HepG2 (cell line): ENCODE data around the gene THSD4. TPM values are rescaled to one million over a fixed set of nuclear protein-coding genes. Genes with fewer than 3 reads are reported as not detected.

Experiments used
- ATAC-seq: fragments of 200-7000 bp; cut with Tn5 transposase; 3 replicates; pipeline ENCODE4 v1.9.1; 2020; ENCODE audit warnings: mild to moderate bottlenecking, moderate library complexity
- BruUV-seq: library from RNA; stranded (reverse); fragments of 400-500 nt; replicated peaks from 2 replicates; lab custom pipeline; 2021; lab: Mats Ljungman, UMichigan
- CTCF ChIA-PET: fragments of 300-600 bp; formaldehyde crosslinking; extraction: SDS; loops from one replicate; lab custom pipeline; 2021; ENCODE audit warnings: low total read pairs, inconsistent platforms, low intra/inter-chr PET ratio; lab: Yijun Ruan, JAX
- POLR2A ChIA-PET: fragments of 350-600 bp; sonication (Branson Sonifier 250); formaldehyde crosslinking; loops from one replicate; lab custom pipeline; 2020; ENCODE audit warnings: antibody characterized with exemption, inconsistent platforms; lab: Yijun Ruan, JAX
- DNase-seq: peaks from one replicate; pipeline ENCODE4 v3.0.0-alpha.2; 2015; ENCODE audit warnings: low spot score
- FAIRE-seq: peaks from 3 replicates; lab custom pipeline; 2011; peaks lifted over from hg19 to GRCh38; lab: Jason Lieb, UNC
- H2AFZ ChIP-seq: one replicate; pipeline ENCODE4 v1.6.1; 2011; ENCODE audit warnings: low read length, inconsistent platforms
- H3K27ac ChIP-seq: fragments of 300-600 bp; 3 replicates; pipeline ENCODE4 v1.8.0; 2011; ENCODE audit warnings: mixed run types, mild to moderate bottlenecking, mixed read lengths, low read length, inconsistent platforms; ENCODE audit not compliant: insufficient read depth; ENCODE audit errors: extremely low read length
- H3K27me3 ChIP-seq, 2 experiments: fragments of 200-600 bp in 1 of 2; 2 replicates in 1 of 2; 3 replicates in 1 of 2; pipeline versions ENCODE4 v1.6.0 to v1.8.0; 2011; ENCODE audit warnings: low read length in 2 of 2, mild to moderate bottlenecking in 2 of 2, moderate library complexity in 2 of 2, inconsistent platforms in 1 of 2; ENCODE audit not compliant: insufficient read depth in 2 of 2, control insufficient read depth in 1 of 2
- H3K36me3 ChIP-seq, 2 experiments: fragments of 200-600 bp in 1 of 2; replicated peaks in 1 of 2; 2 replicates in 1 of 2; 3 replicates in 1 of 2; pipeline versions ENCODE4 v1.5.1 to v1.8.0; 2011; ENCODE audit warnings: low read length in 2 of 2, inconsistent platforms in 1 of 2; ENCODE audit not compliant: insufficient read depth in 2 of 2, control insufficient read depth in 1 of 2
- H3K4me1 ChIP-seq: 2 replicates; pipeline ENCODE4 v1.5.1; 2012; ENCODE audit warnings: low read length, inconsistent platforms; ENCODE audit not compliant: insufficient read depth
- H3K4me2 ChIP-seq: 2 replicates; pipeline ENCODE4 v1.6.0; 2011; ENCODE audit warnings: low read depth, low read length, inconsistent platforms
- H3K4me3 ChIP-seq, 3 experiments: fragments of 200-600 bp in 1 of 3; sonication (generic), shearing (Covaris generic) in 1 of 3; replicated peaks in 1 of 3; 2 replicates each; pipeline ENCODE4 v1.5.1; 2011 to 2016; ENCODE audit warnings: low read length in 3 of 3, inconsistent platforms in 2 of 3, low read depth in 2 of 3, mild to moderate bottlenecking in 2 of 3, control low read depth in 1 of 3, mixed read lengths in 1 of 3; ENCODE audit not compliant: insufficient read depth in 1 of 3
- H3K79me2 ChIP-seq: one replicate; pipeline ENCODE4 v1.6.1; 2011; ENCODE audit warnings: low read length, inconsistent platforms; ENCODE audit not compliant: insufficient read depth
- H3K9ac ChIP-seq: 2 replicates; pipeline ENCODE4 v1.6.0; 2011; ENCODE audit warnings: mild to moderate bottlenecking, low read depth, low read length, inconsistent platforms; ENCODE audit not compliant: insufficient read depth
- H3K9me3 ChIP-seq: 2 replicates; pipeline ENCODE4 v1.5.1; 2012; ENCODE audit warnings: mild to moderate bottlenecking, low read length
- H4K20me1 ChIP-seq: 2 replicates; pipeline ENCODE4 v1.6.0; 2011; ENCODE audit warnings: inconsistent platforms, mild to moderate bottlenecking, low read length, moderate library complexity; ENCODE audit not compliant: insufficient read depth
- BCLAF1 ChIP-seq: fragments of 450-650 bp; IDR thresholded peaks from 2 replicates; pipeline ENCODE4 v1.6.1; 2017; ENCODE audit warnings: mild to moderate bottlenecking
- FOXK1 ChIP-seq: sonication (generic); formaldehyde crosslinking; IDR thresholded peaks from 2 replicates; pipeline ENCODE4 v1.4.0; 2020; ENCODE audit warnings: low read depth, missing genetic modification reagents, borderline replicate concordance
- KAT2B ChIP-seq: fragments of 150-350 bp; IDR thresholded peaks from 2 replicates; pipeline ENCODE4 v1.6.1; 2014; ENCODE audit warnings: low read depth, low read length, borderline replicate concordance
- MED13 ChIP-seq: sonication (generic); formaldehyde crosslinking; IDR thresholded peaks from 2 replicates; pipeline ENCODE4 v1.5.0; 2020; ENCODE audit warnings: missing genetic modification reagents
- RBM22 ChIP-seq: fragments of 200-400 bp; formaldehyde crosslinking; optimal IDR thresholded peaks from 2 replicates; pipeline ENCODE3; 2017; ENCODE audit warnings: mild to moderate bottlenecking, low read length, moderate library complexity
- RFX3 ChIP-seq: IDR thresholded peaks from 2 replicates; pipeline ENCODE4 v1.6.1; 2016; ENCODE audit warnings: missing biosample characterization, missing genetic modification reagents
- RXRA ChIP-seq: sonication (generic); formaldehyde crosslinking; IDR thresholded peaks from 2 replicates; pipeline ENCODE4 v1.5.1; 2020; ENCODE audit warnings: missing genetic modification reagents
- TGIF2 ChIP-seq: IDR thresholded peaks from 2 replicates; pipeline ENCODE4 v1.6.1; 2016; ENCODE audit warnings: control low read depth, missing compliant biosample characterization
- UBTF ChIP-seq: sonication (generic); formaldehyde crosslinking; IDR thresholded peaks from 2 replicates; pipeline ENCODE4 v1.4.0; 2020; ENCODE audit warnings: mild to moderate bottlenecking, missing genetic modification reagents
- ZNF883 ChIP-seq: sonication (generic); formaldehyde crosslinking; IDR thresholded peaks from 2 replicates; pipeline ENCODE4 v1.5.1; 2020; ENCODE audit warnings: mild to moderate bottlenecking, missing genetic modification reagents; ENCODE audit errors: not compliant biosample characterization
- WGBS: methylation state at CpG from one replicate; pipeline ENCODE4 v1.1.6; 2017; ENCODE audit warnings: low lambda C conversion rate; 5-methylcytosine and 5-hydroxymethylcytosine counted together
- in situ Hi-C: cut with HindIII; loops from 2 replicates; pipeline ENCODE4 v1.10.0; 2017; ENCODE audit warnings: low pct_unique_long_range_greater_than_20kb; ENCODE audit not compliant: extremely low pct_ligation_motif_present
- intact Hi-C: fragments of 100-400 bp; cut with micrococcal nuclease; formaldehyde crosslinking; loops from one replicate; pipeline ENCODE4 v1.10.0; 2022; ENCODE audit not compliant: unreplicated experiment
- polyA plus RNA-seq, 8 experiments: library from polyadenylated mRNA; depleted of rRNA in 3 of 8; stranded (reverse) in 7 of 8; unstranded in 1 of 8; fragments of >200 nt; fragmentation: Illumina TruSeq in 4 of 8; extraction: Trizol in 4 of 8; gene quantifications; 2 replicates each; pipeline versions ENCODE4 v1.2.1 to v1.2.3, GENCODE V29; 2011 to 2016; ENCODE audit warnings: low read depth in 4 of 8, missing spikeins in 1 of 8, mixed read lengths in 1 of 8; ENCODE audit not compliant: insufficient read depth in 1 of 8
- total RNA-seq, 5 experiments: library from RNA; depleted of rRNA; stranded (reverse); fragments of >200 nt; fragmentation: Illumina TruSeq; extraction: Trizol; gene quantifications; 2 replicates each; pipeline ENCODE4 v1.2.3, GENCODE V29; 2016; ENCODE audit warnings: low read depth in 1 of 5

THSD4 gene
- total and polyA plus RNA-seq, 2 of the 13 experiments (the other 11 are each of a cell fraction or from before 2014, with no cell fraction given), result 0.07 to 0.21 TPM

- H3K36me3 ChIP-seq, result no peaks in the 10 kb centered on the region
- in situ Hi-C loops (no loop called here), intact Hi-C loops (no loop called here)
- no peaks in the 10 kb centered on the region for H3K27me3 ChIP-seq
- no peaks in the 10 kb centered on the region for H3K79me2 ChIP-seq
- no peaks in the 10 kb centered on the region for H3K4me1 ChIP-seq
- H3K9me3 ChIP-seq, result no peaks in the 10 kb centered on the region
- POLR2A ChIA-PET, result no interaction called here
- CTCF ChIA-PET, result no interaction called here
- DNase-seq (no peak), ATAC-seq (no peak), FAIRE-seq (no peak)
- H2AFZ ChIP-seq, result no peak overlapping the region
- no peak overlapping the region for H3K9ac ChIP-seq
- no peak overlapping the region for H3K4me2 ChIP-seq
- BruUV-seq, result no TSS peak
- H3K4me3 ChIP-seq, result no peak overlapping the region
- H4K20me1 ChIP-seq, result no peaks in the 10 kb centered on the region
- TF ChIP-seq RBM22 (no peak), KAT2B (no peak), MED13 (CRISPR knock-in tag) (no peak)
- H3K27ac ChIP-seq, result no peak overlapping the region
These were observed 27.1 kb upstream of the THSD4 start for GRCh38 chr15:71088155-71088554.

GRCh38 chr15:71088683-71089082, 26.6 kb upstream of the THSD4 start:
- ChIA-PET CTCF (no interaction called here), POLR2A (no interaction called here)
- 57% methylated on average over 1 of the region's 1 CpG for WGBS
- no peak for TF ChIP-seq RXRA (CRISPR knock-in tag)
- no peak for TF ChIP-seq UBTF (CRISPR knock-in tag)
- TF ChIP-seq BCLAF1, result no peak
- TF ChIP-seq RFX3 (CRISPR knock-in tag), result no peak
- TF ChIP-seq FOXK1 (CRISPR knock-in tag), result no peak
- TF ChIP-seq ZNF883 (CRISPR knock-in tag), result no peak
- no peak for TF ChIP-seq TGIF2
- DNase-seq (no peak), ATAC-seq (no peak), FAIRE-seq (no peak)
- Histone ChIP-seq H4K20me1 (no peaks in the 10 kb centered on the region), H3K27ac (no peak overlapping the region), H3K9me3 (no peaks in the 10 kb centered on the region), H3K4me1 (no peaks in the 10 kb centered on the region), H2AFZ (no peak overlapping the region), H3K9ac (no peak overlapping the region), H3K4me3 (no peak overlapping the region), H3K4me2 (no peak overlapping the region), H3K79me2 (no peaks in the 10 kb centered on the region), H3K36me3 (no peaks in the 10 kb centered on the region), H3K27me3 (no peaks in the 10 kb centered on the region)
- in situ Hi-C loops, result no loop called here
- BruUV-seq, result no TSS peak
- intact Hi-C loops, result no loop called here
